Measurements from ENCODE around the gene LRP1B.

The LRP1B gene

GRCh38 chr2:140835079-140835478 lies 1295.7 kb downstream of the LRP1B start:
- H3K27me3 ChIP-seq (ENCODE audit: control insufficient read depth in 2 of 2, insufficient read depth in 2 of 2, low read length in 2 of 2): no peaks in the 10 kb centered on the region
- H3K4me3 ChIP-seq (ENCODE audit: low read length in 2 of 2): no peak overlapping the region
- no peaks in the 10 kb centered on the region for H3K9me3 ChIP-seq (ENCODE audit: control insufficient read depth in 2 of 2, low read length in 2 of 2)
- no peaks in the 10 kb centered on the region for H3K4me1 ChIP-seq (ENCODE audit: control insufficient read depth in 2 of 2, insufficient read depth in 2 of 2, low read length in 2 of 2)
- no peak overlapping the region for H3K27ac ChIP-seq (ENCODE audit: low read depth in 2 of 2, low read length in 2 of 2)
- no peaks in the 10 kb centered on the region for H3K36me3 ChIP-seq (ENCODE audit: control insufficient read depth in 2 of 2, insufficient read depth in 2 of 2, low read length in 2 of 2)
- no peak overlapping the region for H3K9ac ChIP-seq (ENCODE audit: low read depth in 1 of 2, low read length in 2 of 2)

- Histone ChIP-seq H3K27me3 (ENCODE audit: control insufficient read depth in 2 of 2, insufficient read depth in 2 of 2, low read length in 2 of 2) (no peaks in the 10 kb centered on the region), H3K4me3 (ENCODE audit: low read length in 2 of 2) (no peak overlapping the region), H3K36me3 (ENCODE audit: control insufficient read depth in 2 of 2, insufficient read depth in 2 of 2, low read length in 2 of 2) (no peaks in the 10 kb centered on the region), H3K27ac (ENCODE audit: low read depth in 2 of 2, low read length in 2 of 2) (no peak overlapping the region), H3K4me1 (ENCODE audit: control insufficient read depth in 2 of 2, insufficient read depth in 2 of 2, low read length in 2 of 2) (no peaks in the 10 kb centered on the region), H3K9me3 (ENCODE audit: control insufficient read depth in 2 of 2, low read length in 2 of 2) (no peaks in the 10 kb centered on the region), H3K9ac (ENCODE audit: low read depth in 1 of 2, low read length in 2 of 2) (no peak overlapping the region)
These were observed 1316.7 kb downstream of the LRP1B start for GRCh38 chr2:140814141-140814540.

GRCh38 chr2:140808820-140809219 lies 1322.0 kb downstream of the LRP1B start:
- H3K27ac ChIP-seq (ENCODE audit: low read depth in 2 of 2, low read length in 2 of 2): no peak overlapping the region
- no peak overlapping the region for H3K4me3 ChIP-seq (ENCODE audit: low read length in 2 of 2)
- H3K9me3 ChIP-seq (ENCODE audit: control insufficient read depth in 2 of 2, low read length in 2 of 2): no peaks in the 10 kb centered on the region
- no peaks in the 10 kb centered on the region for H3K36me3 ChIP-seq (ENCODE audit: control insufficient read depth in 2 of 2, insufficient read depth in 2 of 2, low read length in 2 of 2)
- no peaks in the 10 kb centered on the region for H3K27me3 ChIP-seq (ENCODE audit: control insufficient read depth in 2 of 2, insufficient read depth in 2 of 2, low read length in 2 of 2)
- H3K9ac ChIP-seq (ENCODE audit: low read depth in 1 of 2, low read length in 2 of 2): no peak overlapping the region
- no peaks in the 10 kb centered on the region for H3K4me1 ChIP-seq (ENCODE audit: control insufficient read depth in 2 of 2, insufficient read depth in 2 of 2, low read length in 2 of 2)

GRCh38 chr2:140808211-140808610 lies 1322.6 kb downstream of the LRP1B start:
- Histone ChIP-seq H3K9me3 (ENCODE audit: control insufficient read depth in 2 of 2, low read length in 2 of 2) (no peaks in the 10 kb centered on the region), H3K4me3 (ENCODE audit: low read length in 2 of 2) (no peak overlapping the region), H3K27ac (ENCODE audit: low read depth in 2 of 2, low read length in 2 of 2) (no peak overlapping the region), H3K36me3 (ENCODE audit: control insufficient read depth in 2 of 2, insufficient read depth in 2 of 2, low read length in 2 of 2) (no peaks in the 10 kb centered on the region), H3K4me1 (ENCODE audit: control insufficient read depth in 2 of 2, insufficient read depth in 2 of 2, low read length in 2 of 2) (no peaks in the 10 kb centered on the region), H3K27me3 (ENCODE audit: control insufficient read depth in 2 of 2, insufficient read depth in 2 of 2, low read length in 2 of 2) (no peaks in the 10 kb centered on the region), H3K9ac (ENCODE audit: low read depth in 1 of 2, low read length in 2 of 2) (no peak overlapping the region)

GRCh38 chr2:140804700-140805260 lies 1326.0 kb downstream of the LRP1B start:
- H3K27me3 ChIP-seq (ENCODE audit: control insufficient read depth in 2 of 2, insufficient read depth in 2 of 2, low read length in 2 of 2): no peaks in the 10 kb centered on the region
- no peak overlapping the region for H3K9ac ChIP-seq (ENCODE audit: low read depth in 1 of 2, low read length in 2 of 2)
- no peaks in the 10 kb centered on the region for H3K36me3 ChIP-seq (ENCODE audit: control insufficient read depth in 2 of 2, insufficient read depth in 2 of 2, low read length in 2 of 2)
- H3K27ac ChIP-seq (ENCODE audit: low read depth in 2 of 2, low read length in 2 of 2): no peak overlapping the region
- H3K4me1 ChIP-seq (ENCODE audit: control insufficient read depth in 2 of 2, insufficient read depth in 2 of 2, low read length in 2 of 2): no peaks in the 10 kb centered on the region
- H3K4me3 ChIP-seq (ENCODE audit: low read length in 2 of 2): no peak overlapping the region
- no peaks in the 10 kb centered on the region for H3K9me3 ChIP-seq (ENCODE audit: control insufficient read depth in 2 of 2, low read length in 2 of 2)

- Histone ChIP-seq H3K4me3 (ENCODE audit: low read length in 2 of 2) (no peak overlapping the region), H3K27ac (ENCODE audit: low read depth in 2 of 2, low read length in 2 of 2) (no peak overlapping the region), H3K4me1 (ENCODE audit: control insufficient read depth in 2 of 2, insufficient read depth in 2 of 2, low read length in 2 of 2) (no peaks in the 10 kb centered on the region), H3K27me3 (ENCODE audit: control insufficient read depth in 2 of 2, insufficient read depth in 2 of 2, low read length in 2 of 2) (no peaks in the 10 kb centered on the region), H3K36me3 (ENCODE audit: control insufficient read depth in 2 of 2, insufficient read depth in 2 of 2, low read length in 2 of 2) (no peaks in the 10 kb centered on the region), H3K9me3 (ENCODE audit: control insufficient read depth in 2 of 2, low read length in 2 of 2) (no peaks in the 10 kb centered on the region), H3K9ac (ENCODE audit: low read depth in 1 of 2, low read length in 2 of 2) (no peak overlapping the region)
These were observed 1329.5 kb downstream of the LRP1B start for GRCh38 chr2:140801311-140801710.

- Histone ChIP-seq H3K36me3 (ENCODE audit: control insufficient read depth in 2 of 2, insufficient read depth in 2 of 2, low read length in 2 of 2) (no peaks in the 10 kb centered on the region), H3K4me3 (ENCODE audit: low read length in 2 of 2) (no peak overlapping the region), H3K9me3 (ENCODE audit: control insufficient read depth in 2 of 2, low read length in 2 of 2) (no peaks in the 10 kb centered on the region), H3K27ac (ENCODE audit: low read depth in 2 of 2, low read length in 2 of 2) (no peak overlapping the region), H3K27me3 (ENCODE audit: control insufficient read depth in 2 of 2, insufficient read depth in 2 of 2, low read length in 2 of 2) (no peaks in the 10 kb centered on the region), H3K9ac (ENCODE audit: low read depth in 1 of 2, low read length in 2 of 2) (no peak overlapping the region), H3K4me1 (ENCODE audit: control insufficient read depth in 2 of 2, insufficient read depth in 2 of 2, low read length in 2 of 2) (no peaks in the 10 kb centered on the region)
These were observed 1333.1 kb downstream of the LRP1B start for GRCh38 chr2:140797718-140798117.

GRCh38 chr2:140791802-140792201 lies 1339.0 kb downstream of the LRP1B start:
- H3K9ac ChIP-seq (ENCODE audit: low read depth in 1 of 2, low read length in 2 of 2): no peak overlapping the region
- no peaks in the 10 kb centered on the region for H3K36me3 ChIP-seq (ENCODE audit: control insufficient read depth in 2 of 2, insufficient read depth in 2 of 2, low read length in 2 of 2)
- no peaks in the 10 kb centered on the region for H3K4me1 ChIP-seq (ENCODE audit: control insufficient read depth in 2 of 2, insufficient read depth in 2 of 2, low read length in 2 of 2)
- no peak overlapping the region for H3K4me3 ChIP-seq (ENCODE audit: low read length in 2 of 2)
- H3K9me3 ChIP-seq (ENCODE audit: control insufficient read depth in 2 of 2, low read length in 2 of 2): no peaks in the 10 kb centered on the region
- H3K27ac ChIP-seq (ENCODE audit: low read depth in 2 of 2, low read length in 2 of 2): no peak overlapping the region
- H3K27me3 ChIP-seq (ENCODE audit: control insufficient read depth in 2 of 2, insufficient read depth in 2 of 2, low read length in 2 of 2): no peaks in the 10 kb centered on the region

GRCh38 chr2:140786585-140786984 lies 1344.2 kb downstream of the LRP1B start:
- Histone ChIP-seq H3K4me1 (ENCODE audit: control insufficient read depth in 2 of 2, insufficient read depth in 2 of 2, low read length in 2 of 2) (no peaks in the 10 kb centered on the region), H3K36me3 (ENCODE audit: control insufficient read depth in 2 of 2, insufficient read depth in 2 of 2, low read length in 2 of 2) (no peaks in the 10 kb centered on the region)

GRCh38 chr2:140775411-140775810 lies 1355.4 kb downstream of the LRP1B start:
- Histone ChIP-seq H3K9me3 (ENCODE audit: control insufficient read depth in 2 of 2, low read length in 2 of 2) (no peaks in the 10 kb centered on the region), H3K36me3 (ENCODE audit: control insufficient read depth in 2 of 2, insufficient read depth in 2 of 2, low read length in 2 of 2) (no peaks in the 10 kb centered on the region), H3K4me3 (ENCODE audit: low read length in 2 of 2) (no peak overlapping the region), H3K9ac (ENCODE audit: low read depth in 1 of 2, low read length in 2 of 2) (no peak overlapping the region), H3K27me3 (ENCODE audit: control insufficient read depth in 2 of 2, insufficient read depth in 2 of 2, low read length in 2 of 2) (no peaks in the 10 kb centered on the region), H3K27ac (ENCODE audit: low read depth in 2 of 2, low read length in 2 of 2) (no peak overlapping the region), H3K4me1 (ENCODE audit: control insufficient read depth in 2 of 2, insufficient read depth in 2 of 2, low read length in 2 of 2) (no peaks in the 10 kb centered on the region)

More at GRCh38 chr2:140786585-140786984, 1344.2 kb downstream of the LRP1B start:
- H3K9ac ChIP-seq (ENCODE audit: low read depth in 1 of 2, low read length in 2 of 2): no peak overlapping the region
- no peak overlapping the region for H3K27ac ChIP-seq (ENCODE audit: low read depth in 2 of 2, low read length in 2 of 2)
- H3K4me3 ChIP-seq (ENCODE audit: low read length in 2 of 2): no peak overlapping the region
- no peaks in the 10 kb centered on the region for H3K27me3 ChIP-seq (ENCODE audit: control insufficient read depth in 2 of 2, insufficient read depth in 2 of 2, low read length in 2 of 2)
- no peaks in the 10 kb centered on the region for H3K9me3 ChIP-seq (ENCODE audit: control insufficient read depth in 2 of 2, low read length in 2 of 2)

GRCh38 chr2:140770645-140771044 lies 1360.2 kb downstream of the LRP1B start:
- Histone ChIP-seq H3K36me3 (ENCODE audit: control insufficient read depth in 2 of 2, insufficient read depth in 2 of 2, low read length in 2 of 2) (no peaks in the 10 kb centered on the region), H3K27ac (ENCODE audit: low read depth in 2 of 2, low read length in 2 of 2) (no peak overlapping the region), H3K27me3 (ENCODE audit: control insufficient read depth in 2 of 2, insufficient read depth in 2 of 2, low read length in 2 of 2) (no peaks in the 10 kb centered on the region), H3K4me3 (ENCODE audit: low read length in 2 of 2) (no peak overlapping the region), H3K9me3 (ENCODE audit: control insufficient read depth in 2 of 2, low read length in 2 of 2) (no peaks in the 10 kb centered on the region), H3K9ac (ENCODE audit: low read depth in 1 of 2, low read length in 2 of 2) (no peak overlapping the region), H3K4me1 (ENCODE audit: control insufficient read depth in 2 of 2, insufficient read depth in 2 of 2, low read length in 2 of 2) (no peaks in the 10 kb centered on the region)

All from mucosa of rectum (tissue), 2 donors.